ENCODE measurements around the gene SBF2.
A peak's percentile ranks its signal among the peaks of the same experiment; 100 is the strongest.

The SBF2 gene

GRCh38 chr11:10303558-10304363 lies 9.7 kb upstream of the SBF2 start:
- DNase-seq (ENCODE audit: low read depth): peak; percentile 86
- peak; percentile 15 for TF ChIP-seq CTCF (conservative IDR thresholded peaks at IDR 0.05; ENCODE audit: low read length)
- H3K4me3 ChIP-seq (ENCODE audit: low read length): peak overlapping the region; percentile 100

GRCh38 chr11:10302744-10303557 lies 8.9 kb upstream of the SBF2 start:
- DNase-seq (ENCODE audit: low read depth): peak; percentile 86
- H3K4me3 ChIP-seq (ENCODE audit: low read length): peak overlapping the region; percentile 100
- no peak for TF ChIP-seq CTCF (conservative IDR thresholded peaks at IDR 0.05; ENCODE audit: low read length)

GRCh38 chr11:10302359-10302743 lies 8.3 kb upstream of the SBF2 start:
- no peak for TF ChIP-seq CTCF (conservative IDR thresholded peaks at IDR 0.05; ENCODE audit: low read length)
- peak overlapping the region; percentile 100 for H3K4me3 ChIP-seq (ENCODE audit: low read length)
- DNase-seq (ENCODE audit: low read depth): no peak

- DNase-seq (ENCODE audit: low read depth): peak; percentile 86
- peak overlapping the region; percentile 100 for H3K4me3 ChIP-seq (ENCODE audit: low read length)
- TF ChIP-seq CTCF (conservative IDR thresholded peaks at IDR 0.05; ENCODE audit: low read length): no peak
Observed at GRCh38 chr11:10301656-10302358, 7.8 kb upstream of the SBF2 start.

- TF ChIP-seq CTCF (conservative IDR thresholded peaks at IDR 0.05; ENCODE audit: low read length): peak; percentile 35
- H3K4me3 ChIP-seq (ENCODE audit: low read length): no peak overlapping the region
- peak; percentile 85 for DNase-seq (ENCODE audit: low read depth)
Observed at GRCh38 chr11:10298342-10298741, 4.3 kb upstream of the SBF2 start.

- peak; percentile 23 for DNase-seq (ENCODE audit: low read depth)
- peak overlapping the region; percentile 74 for H3K4me3 ChIP-seq (ENCODE audit: low read length)
- no peak for TF ChIP-seq CTCF (conservative IDR thresholded peaks at IDR 0.05; ENCODE audit: low read length)
Observed at GRCh38 chr11:10295064-10295901, 1.3 kb upstream of the SBF2 start.

Measured in AG10803 (cell line).